GM18511 (cell line): Measurements from ENCODE around the gene BDP1.
"Not testable (repeated sequence)": the region's sequence is repeated elsewhere in the genome, so short reads cannot be mapped to it uniquely, and the experiment has no call there.

Experiments used
- ATAC-seq: cut with Tn5 transposase; IDR thresholded peaks from one replicate; pipeline ENCODE4 v1.9.1; 2021; ENCODE audit warnings: mild to moderate bottlenecking, moderate library complexity; ENCODE audit not compliant: unreplicated experiment

BDP1 gene

GRCh38 chr5:71461360-71461759 lies 5.9 kb downstream of the BDP1 start:
- ATAC-seq = no peak

GRCh38 chr5:71471193-71471592 lies 15.7 kb downstream of the BDP1 start:
- ATAC-seq = no peak

- no peak for ATAC-seq
Observed at GRCh38 chr5:71475788-71476384, 20.4 kb downstream of the BDP1 start.

- ATAC-seq = no peak
Observed at GRCh38 chr5:71481441-71481840, 26.0 kb downstream of the BDP1 start.

GRCh38 chr5:71482132-71482531 lies 26.7 kb downstream of the BDP1 start:
- no peak for ATAC-seq

- ATAC-seq = no peak
Observed at GRCh38 chr5:71483355-71483754, 27.9 kb downstream of the BDP1 start.

GRCh38 chr5:71492817-71493615 lies 37.6 kb downstream of the BDP1 start:
- ATAC-seq = no peak

- ATAC-seq = not testable (repeated sequence)
Observed at GRCh38 chr5:71494202-71494601, 38.8 kb downstream of the BDP1 start.

- ATAC-seq = not testable (repeated sequence)
Observed at GRCh38 chr5:71498756-71499155, 43.3 kb downstream of the BDP1 start.

- ATAC-seq = no peak
Observed at GRCh38 chr5:71503536-71503935, 48.1 kb downstream of the BDP1 start.

- no peak for ATAC-seq
Observed at GRCh38 chr5:71522151-71522550, 66.7 kb downstream of the BDP1 start.

GRCh38 chr5:71525611-71526010 lies 70.2 kb downstream of the BDP1 start:
- not testable (repeated sequence) for ATAC-seq

GRCh38 chr5:71528206-71528605 lies 72.8 kb downstream of the BDP1 start:
- no peak for ATAC-seq

GRCh38 chr5:71529682-71530081 lies 74.2 kb downstream of the BDP1 start:
- no peak for ATAC-seq

- no peak for ATAC-seq
Observed at GRCh38 chr5:71533142-71533541, 77.7 kb downstream of the BDP1 start.

GRCh38 chr5:71533615-71534014 lies 78.2 kb downstream of the BDP1 start:
- ATAC-seq = no peak

GRCh38 chr5:71537687-71538086 lies 82.2 kb downstream of the BDP1 start:
- no peak for ATAC-seq

- ATAC-seq = not testable (repeated sequence)
Observed at GRCh38 chr5:71550885-71551284, 95.4 kb downstream of the BDP1 start.

- not testable (repeated sequence) for ATAC-seq
Observed at GRCh38 chr5:71551582-71551981, 96.1 kb downstream of the BDP1 start.

- ATAC-seq = not testable (repeated sequence)
Observed at GRCh38 chr5:71552026-71552749, 96.7 kb downstream of the BDP1 start.

GRCh38 chr5:71563161-71563560 lies 107.7 kb downstream of the BDP1 start:
- no peak for ATAC-seq

GRCh38 chr5:71564895-71565294 lies 109.4 kb downstream of the BDP1 start:
- no peak for ATAC-seq
